HEK293T (cell line): ENCODE measurements around the gene LRRFIP1.

ENCODE experiments used
- FOXM1 ChIP-seq: fragments of 450-650 bp; IDR thresholded peaks from 2 replicates; pipeline ENCODE4 v1.6.1; 2017; ENCODE audit warnings: mild to moderate bottlenecking, borderline replicate concordance
- SUZ12 ChIP-seq: fragments of 450-650 bp; IDR thresholded peaks from 2 replicates; pipeline ENCODE4 v1.6.1; 2016; ENCODE audit warnings: mild to moderate bottlenecking
- ZNF384 ChIP-seq: fragments of 450-650 bp; IDR thresholded peaks from 2 replicates; pipeline ENCODE4 v1.6.1; 2016

DNA sequence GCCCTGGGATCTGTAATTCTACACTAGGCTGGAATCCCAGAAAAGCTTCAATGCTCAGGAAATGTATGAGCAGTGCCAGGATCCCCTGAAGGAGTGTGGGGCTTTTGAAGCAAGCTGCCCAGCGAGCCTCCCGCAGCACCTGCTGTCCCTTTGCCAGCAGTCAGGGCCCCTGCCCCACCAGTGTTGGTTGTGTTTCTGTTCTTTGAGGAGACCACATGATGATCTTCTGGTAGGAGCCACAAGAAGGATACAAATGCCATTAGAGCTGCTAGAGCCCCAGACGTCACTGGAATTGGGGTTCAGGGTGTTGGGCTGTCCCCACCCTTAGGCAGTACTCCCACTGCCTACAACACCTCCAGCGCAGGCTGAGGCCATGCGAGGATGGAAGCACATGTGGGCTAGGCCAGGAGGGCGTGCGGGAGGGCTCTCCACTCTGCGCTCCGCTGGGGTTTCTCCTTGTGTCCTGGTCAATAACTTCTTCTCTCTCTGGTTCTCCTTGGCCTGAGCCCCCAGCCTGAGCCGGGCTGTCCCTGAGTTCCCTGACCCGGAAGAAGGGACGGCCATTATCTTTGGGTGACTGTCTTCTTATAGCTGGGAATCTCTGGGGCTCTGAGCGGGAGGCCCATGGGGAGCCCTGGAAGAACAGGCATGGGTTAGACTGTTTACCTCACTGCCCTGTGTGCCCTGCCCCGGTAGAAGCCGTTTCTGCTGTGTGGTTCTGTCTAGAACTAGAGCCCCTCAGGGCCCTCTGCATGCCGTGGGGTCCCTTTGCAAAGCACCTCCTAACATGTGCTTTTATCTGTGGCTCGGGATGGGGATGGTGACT, 73.9 kb downstream of the LRRFIP1 start:
- TF ChIP-seq ZNF384 (no peak), FOXM1 (no peak), SUZ12 (no peak)
